ENCODE results near the gene GLP2R. TPM values are rescaled to one million over a fixed set of nuclear protein-coding genes. Genes with fewer than 3 reads are reported as not detected.

The GLP2R gene
- total RNA-seq, 1 experiment from 2014 or later: 0.90 TPM

- DNase-seq (ENCODE audit: low read depth): peak; percentile 55
Measured at GRCh38 chr17:9845306-9845705, 19.6 kb downstream of the GLP2R start.

DNA sequence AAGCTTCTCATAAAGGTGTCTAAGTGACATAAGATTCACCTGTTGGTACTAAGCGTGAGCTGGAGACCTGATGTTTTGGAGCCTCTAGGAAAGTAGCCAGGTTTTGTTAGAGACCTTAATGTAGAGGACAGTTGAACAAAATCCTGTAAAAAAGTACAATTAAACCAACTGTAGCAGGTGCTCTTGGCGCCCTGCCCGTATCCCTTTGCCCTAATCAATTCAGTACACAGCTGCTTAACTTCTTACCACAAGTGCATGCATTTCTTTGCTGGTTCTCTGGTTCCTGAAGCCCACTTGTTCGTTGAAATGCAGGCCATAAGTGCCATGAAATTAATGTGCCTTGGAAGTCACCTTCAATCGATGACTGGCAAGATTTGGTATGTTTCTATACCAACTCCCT lies 24.4 kb downstream of the GLP2R start:
- DNase-seq (ENCODE audit: low read depth): no peak

DNA sequence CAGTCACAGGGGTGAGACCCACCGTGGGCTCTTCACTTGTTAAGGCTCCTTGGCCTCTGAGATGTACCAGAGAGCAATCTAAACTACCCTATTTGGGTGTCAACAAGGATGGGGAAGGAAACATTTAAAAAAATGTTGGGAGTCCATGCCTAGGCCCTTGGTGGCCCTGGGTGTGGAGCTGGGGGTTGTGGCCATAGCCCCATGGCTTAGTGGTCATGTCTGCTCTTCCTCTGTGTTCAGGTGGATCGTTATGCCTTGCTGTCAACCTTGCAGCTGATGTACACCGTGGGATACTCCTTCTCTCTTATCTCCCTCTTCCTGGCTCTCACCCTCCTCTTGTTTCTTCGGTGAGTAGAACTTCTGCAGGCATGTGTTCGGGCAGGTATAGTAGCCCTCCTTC lies 28.5 kb downstream of the GLP2R start:
- DNase-seq (ENCODE audit: low read depth): no peak

DNA sequence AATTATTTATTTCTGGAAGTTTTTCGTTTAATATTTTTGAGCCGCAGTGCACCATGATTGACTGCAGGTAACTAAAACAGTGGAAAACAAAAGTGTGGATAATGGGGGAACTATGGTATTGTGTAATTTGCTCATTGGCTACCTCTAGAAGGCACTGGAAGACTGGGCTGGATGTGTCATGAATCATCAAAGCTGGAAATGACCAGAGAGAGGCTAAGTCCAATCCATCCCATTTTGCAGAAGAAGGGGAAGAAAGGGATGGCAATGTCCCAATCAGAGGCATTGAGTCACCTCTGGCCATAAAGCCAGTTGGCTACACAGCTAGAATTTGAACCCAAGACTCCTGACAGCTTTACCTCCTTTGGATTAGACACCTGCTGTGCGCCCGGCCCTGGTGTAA lies 29.3 kb downstream of the GLP2R start:
- no peak for DNase-seq (ENCODE audit: low read depth)

DNA sequence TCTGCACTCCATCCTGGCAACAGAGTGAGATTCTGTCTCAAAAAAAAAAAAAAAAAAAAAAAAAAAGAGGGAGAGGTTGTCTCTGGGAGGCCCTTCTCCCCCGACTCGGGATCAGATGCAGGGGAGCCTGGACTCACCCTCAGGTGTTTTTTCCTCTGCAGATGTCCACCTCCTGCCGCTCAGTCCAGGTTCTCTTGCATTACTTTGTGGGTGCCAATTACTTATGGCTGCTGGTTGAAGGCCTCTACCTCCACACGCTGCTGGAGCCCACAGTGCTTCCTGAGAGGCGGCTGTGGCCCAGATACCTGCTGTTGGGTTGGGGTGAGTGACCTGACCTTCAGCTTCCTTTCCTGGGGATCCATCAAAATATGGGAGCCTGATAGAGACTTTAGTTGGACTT lies 34.1 kb downstream of the GLP2R start:
- no peak for DNase-seq (ENCODE audit: low read depth)

- peak; percentile 24 for DNase-seq (ENCODE audit: low read depth)
Measured at GRCh38 chr17:9860851-9861250, 35.1 kb downstream of the GLP2R start.

DNA sequence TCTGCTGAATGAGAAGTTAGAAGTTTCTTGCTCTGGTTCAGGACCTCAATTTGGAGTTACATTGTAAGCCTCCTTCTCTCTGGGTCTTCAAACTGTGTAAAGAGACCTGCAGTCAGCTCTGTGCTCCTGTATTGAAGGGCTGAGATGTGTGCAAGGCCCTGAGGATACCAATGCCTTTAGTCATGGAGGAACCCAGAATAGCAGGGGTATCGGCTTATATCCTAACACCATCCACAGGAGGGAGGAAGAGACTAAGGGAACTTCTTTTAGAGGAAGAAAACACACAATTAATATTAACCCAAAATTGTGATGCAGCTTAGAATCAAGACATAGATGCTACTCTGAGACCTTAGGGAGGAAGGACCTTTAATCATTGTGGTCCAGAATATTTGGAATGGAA lies 36.5 kb downstream of the GLP2R start:
- peak; percentile 25 for DNase-seq (ENCODE audit: low read depth)

GRCh38 chr17:9862949-9863348 lies 37.2 kb downstream of the GLP2R start:
- no peak for DNase-seq (ENCODE audit: low read depth)

- DNase-seq (ENCODE audit: low read depth): no peak
Measured at GRCh38 chr17:9865586-9865985, 39.9 kb downstream of the GLP2R start.

DNA sequence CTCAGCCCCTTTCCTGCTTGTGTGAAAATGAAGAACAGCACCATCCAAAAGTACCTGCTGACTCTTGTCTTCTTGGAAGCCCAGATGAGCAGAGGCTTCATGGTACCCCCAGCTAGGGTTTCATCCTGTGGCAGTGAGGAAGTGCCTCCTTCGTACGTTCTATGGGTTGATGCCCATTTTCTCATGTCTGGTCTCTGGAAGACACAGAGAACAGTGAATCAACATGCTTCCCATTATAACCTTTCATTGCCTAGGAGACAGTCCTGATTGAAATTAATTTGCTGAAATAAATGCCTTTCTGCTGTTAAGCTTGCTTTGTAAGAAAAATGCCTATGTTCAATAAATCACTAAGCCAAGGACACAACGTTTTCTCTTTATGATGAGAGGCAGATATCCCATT lies 42.8 kb downstream of the GLP2R start:
- no peak for DNase-seq (ENCODE audit: low read depth)

- DNase-seq (ENCODE audit: low read depth): no peak
Measured at GRCh38 chr17:9872852-9873251, 47.1 kb downstream of the GLP2R start.

GRCh38 chr17:9874722-9875121 lies 49.0 kb downstream of the GLP2R start:
- no peak for DNase-seq (ENCODE audit: low read depth)

GRCh38 chr17:9875441-9875840 lies 49.7 kb downstream of the GLP2R start:
- peak; percentile 69 for DNase-seq (ENCODE audit: low read depth)

GRCh38 chr17:9878356-9878755 lies 52.6 kb downstream of the GLP2R start:
- no peak for DNase-seq (ENCODE audit: low read depth)

DNA sequence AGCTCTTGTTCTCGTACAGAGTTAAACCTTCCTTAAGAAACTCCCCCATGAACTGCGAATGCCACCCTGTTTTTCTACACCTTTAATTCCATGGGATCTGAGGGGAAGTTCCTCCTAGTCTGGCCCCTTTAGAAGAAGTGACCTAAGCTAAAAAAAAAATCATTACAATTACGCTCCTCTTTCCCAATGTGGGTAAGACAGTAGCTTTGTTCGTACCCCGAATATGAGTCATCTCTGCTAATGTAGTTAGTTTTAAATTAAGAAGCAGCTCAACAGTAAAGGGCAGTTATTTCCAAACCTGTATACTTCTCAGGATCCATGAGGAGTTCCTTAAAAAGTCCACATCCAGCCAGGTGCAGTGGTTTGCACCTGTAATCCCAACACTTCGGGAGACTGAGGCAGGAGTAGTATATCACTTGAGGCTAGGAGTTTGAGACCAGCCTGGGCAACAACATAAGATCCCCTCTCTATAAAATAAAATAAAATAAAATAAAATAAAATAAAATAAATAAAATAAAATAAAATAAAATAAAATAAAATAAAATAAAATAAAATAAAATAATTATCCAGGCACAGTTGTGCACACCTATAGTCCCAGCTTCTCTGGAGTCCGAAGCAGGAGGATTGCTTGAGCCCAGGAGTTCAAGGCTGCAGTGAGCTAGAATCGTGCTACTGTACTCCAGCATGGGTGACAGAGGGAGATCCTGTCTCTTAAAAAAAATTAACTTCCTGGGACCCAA lies 53.2 kb downstream of the GLP2R start:
- peak; percentile 66 for DNase-seq (ENCODE audit: low read depth)

GRCh38 chr17:9880582-9880999 lies 54.9 kb downstream of the GLP2R start:
- DNase-seq (ENCODE audit: low read depth): peak; percentile 77

DNA sequence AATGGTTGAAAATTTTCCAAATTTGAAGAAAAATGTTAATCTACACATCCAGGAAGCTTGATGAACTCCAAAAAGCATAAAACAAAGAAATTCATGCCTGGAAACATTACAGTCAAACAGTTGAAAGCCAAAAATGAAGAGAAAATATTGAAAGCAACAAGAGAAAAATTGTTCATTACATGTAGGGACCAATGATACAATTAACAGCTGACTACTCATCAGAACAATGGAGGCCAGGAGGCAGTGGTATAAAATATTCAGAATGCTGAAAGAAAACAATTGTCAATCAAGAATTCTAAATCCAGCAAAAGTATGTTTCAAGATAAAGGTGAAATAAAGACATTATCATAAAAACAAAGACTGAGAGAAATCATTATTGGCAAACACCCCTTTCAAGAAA lies 57.7 kb downstream of the GLP2R start:
- DNase-seq (ENCODE audit: low read depth): no peak

DNA sequence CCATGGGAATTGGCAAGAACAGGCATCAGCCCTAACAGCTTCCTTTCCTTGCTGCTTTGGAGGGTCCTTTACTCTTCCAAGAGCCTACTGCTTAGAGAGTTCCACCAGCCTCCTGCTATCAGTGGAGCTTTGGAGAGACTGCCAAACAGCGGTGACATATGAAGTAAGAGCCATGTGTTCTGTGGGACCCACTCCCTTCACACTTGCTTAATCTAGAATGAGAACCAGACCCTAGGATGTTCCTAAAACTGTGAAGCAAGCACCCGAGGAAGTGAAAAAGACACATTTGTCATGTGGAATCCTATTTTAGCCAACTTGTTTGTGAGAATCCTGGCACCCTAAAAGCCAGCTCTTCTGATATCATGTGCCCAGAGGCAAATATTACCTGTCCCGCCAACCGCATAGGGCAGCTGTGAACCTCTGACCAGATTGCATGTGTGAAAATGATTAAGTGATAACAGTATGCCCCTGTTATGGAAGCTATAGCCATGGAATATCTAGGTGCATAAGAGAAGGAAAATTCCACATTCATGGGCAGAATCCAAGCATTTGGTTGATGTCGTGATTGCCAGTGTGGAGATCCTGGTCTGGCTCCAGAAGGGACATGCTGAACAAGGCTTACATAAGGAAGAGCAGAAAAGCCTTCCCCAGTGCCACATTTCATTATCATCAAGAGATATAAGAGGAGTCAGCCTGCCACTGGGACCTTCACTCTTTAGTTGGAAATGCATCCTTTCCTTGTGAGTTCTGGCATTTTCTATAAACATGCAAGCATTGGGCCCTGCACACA lies 60.6 kb downstream of the GLP2R start:
- no peak for DNase-seq (ENCODE audit: low read depth)

DNA sequence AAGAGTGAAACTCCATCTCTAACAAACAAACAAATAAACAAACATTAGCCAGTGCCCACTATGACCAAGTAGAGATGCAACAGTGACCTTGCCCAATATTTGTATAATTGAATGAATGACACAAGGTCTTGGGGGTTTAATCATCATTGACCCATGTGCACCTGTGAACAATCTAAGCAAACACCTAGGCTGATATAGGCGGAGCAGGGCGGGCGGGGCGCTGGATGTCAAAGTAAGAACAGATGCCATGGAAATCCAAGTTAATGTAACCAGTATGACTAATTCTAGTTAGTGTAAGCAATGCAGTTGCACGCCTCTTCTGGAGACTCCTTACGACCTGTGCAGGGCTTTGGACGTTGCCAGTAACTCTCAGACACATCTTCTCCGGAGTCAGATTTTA lies 61.8 kb downstream of the GLP2R start:
- no peak for DNase-seq (ENCODE audit: low read depth)

GRCh38 chr17:9890124-9890523 lies 64.4 kb downstream of the GLP2R start:
- DNase-seq (ENCODE audit: low read depth): peak; percentile 33

DNA sequence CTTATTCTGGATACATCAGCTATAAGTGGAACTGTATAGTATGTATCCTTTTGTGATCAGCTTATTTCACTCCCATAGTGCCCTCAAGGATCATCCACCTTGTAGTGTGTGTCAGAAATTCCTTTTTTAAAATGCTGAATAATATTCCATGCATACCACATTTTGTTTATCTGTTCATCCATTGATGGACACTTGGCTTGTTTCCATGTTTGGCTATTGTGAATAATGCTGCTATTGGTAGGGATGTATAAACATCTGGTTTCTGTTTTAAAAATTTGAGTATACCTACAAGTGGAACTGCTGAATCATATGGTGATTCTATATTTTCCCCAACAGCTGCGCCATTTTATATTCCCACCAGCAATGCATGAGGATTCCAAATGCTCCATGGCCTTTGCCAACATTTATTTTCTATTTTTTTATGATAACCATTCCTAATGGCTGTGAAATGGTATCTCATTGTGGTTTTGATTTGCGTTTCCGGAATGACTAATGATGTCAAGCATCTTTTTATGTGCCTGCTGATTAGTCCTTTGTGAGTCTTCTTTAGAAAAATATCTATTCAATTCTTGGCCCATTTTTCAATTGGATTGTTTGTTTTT lies 67.8 kb downstream of the GLP2R start:
- peak; percentile 66 for DNase-seq (ENCODE audit: low read depth)

GRCh38 chr17:9894231-9894630 lies 68.5 kb downstream of the GLP2R start:
- DNase-seq (ENCODE audit: low read depth): no peak

Measured in HT1080 (cell line).